GM18519 (cell line): ENCODE data around the gene SYMPK.
A peak's percentile ranks its signal among the peaks of the same experiment; 100 is the strongest.

Source experiments
- ATAC-seq: cut with Tn5 transposase; IDR thresholded peaks from one replicate; pipeline ENCODE4 v1.9.1; 2021; ENCODE audit warnings: mild to moderate bottlenecking, moderate library complexity; ENCODE audit not compliant: unreplicated experiment, low FRiP score

Gene SYMPK

GRCh38 chr19:45769821-45770191 is 93.1 kb downstream of the SYMPK start:
- ATAC-seq = no peak

DNA sequence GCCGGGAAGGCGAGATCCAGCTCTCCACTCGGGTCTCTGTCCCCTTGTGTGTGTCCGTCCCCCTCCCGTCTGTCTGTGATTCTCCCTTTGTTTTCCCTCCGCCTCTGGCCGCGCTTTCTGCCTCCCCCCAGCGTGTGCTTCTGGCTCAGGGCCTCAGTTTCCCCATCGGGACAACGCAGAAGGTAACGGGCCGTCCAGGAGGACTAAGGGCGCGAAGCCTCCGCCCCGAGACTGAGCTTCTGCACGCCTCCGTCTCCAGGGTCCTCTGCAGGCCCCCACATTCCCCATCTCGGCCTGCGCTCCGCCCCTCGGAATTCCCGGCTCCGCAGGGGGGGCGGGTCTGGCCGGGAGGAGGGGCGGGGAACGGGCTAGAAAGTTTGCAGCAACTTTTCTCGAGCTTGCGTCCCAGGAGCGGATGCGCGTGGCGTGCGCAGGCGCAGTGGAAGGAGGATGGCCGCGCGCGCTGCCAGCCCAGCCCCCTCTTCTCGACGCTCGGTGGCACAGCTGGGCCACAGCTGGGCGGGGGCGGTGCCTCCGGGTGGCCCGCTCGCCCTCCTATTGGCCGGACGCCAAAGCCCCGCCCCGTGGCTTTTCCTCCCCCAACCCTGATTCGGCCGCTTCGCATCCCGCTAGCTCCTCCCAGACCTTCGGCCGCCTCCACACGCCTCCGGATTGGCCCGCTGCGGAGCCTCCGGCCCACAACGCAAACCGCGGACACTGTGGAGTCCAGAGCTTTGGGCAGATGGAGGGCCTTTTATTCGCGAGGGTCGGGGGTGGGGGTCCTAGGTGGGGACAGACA is 93.8 kb downstream of the SYMPK start, which contains the start of gene SIX5:
Gene SIX5 (minus strand): TSS at position 269 of the 799 bp plus-strand sequence. CDS start 408 bp downstream, outside the sequence.
- ATAC-seq = peak; percentile 52

GRCh38 chr19:45768655-45768983 is 94.3 kb downstream of the SYMPK start:
- ATAC-seq = no peak

- no peak for ATAC-seq
Measured at GRCh38 chr19:45767881-45768654, 94.9 kb downstream of the SYMPK start.

- ATAC-seq = no peak
Measured at GRCh38 chr19:45767410-45767880, 95.5 kb downstream of the SYMPK start.

- no peak for ATAC-seq
Measured at GRCh38 chr19:45766869-45767346, 96.0 kb downstream of the SYMPK start.

DNA sequence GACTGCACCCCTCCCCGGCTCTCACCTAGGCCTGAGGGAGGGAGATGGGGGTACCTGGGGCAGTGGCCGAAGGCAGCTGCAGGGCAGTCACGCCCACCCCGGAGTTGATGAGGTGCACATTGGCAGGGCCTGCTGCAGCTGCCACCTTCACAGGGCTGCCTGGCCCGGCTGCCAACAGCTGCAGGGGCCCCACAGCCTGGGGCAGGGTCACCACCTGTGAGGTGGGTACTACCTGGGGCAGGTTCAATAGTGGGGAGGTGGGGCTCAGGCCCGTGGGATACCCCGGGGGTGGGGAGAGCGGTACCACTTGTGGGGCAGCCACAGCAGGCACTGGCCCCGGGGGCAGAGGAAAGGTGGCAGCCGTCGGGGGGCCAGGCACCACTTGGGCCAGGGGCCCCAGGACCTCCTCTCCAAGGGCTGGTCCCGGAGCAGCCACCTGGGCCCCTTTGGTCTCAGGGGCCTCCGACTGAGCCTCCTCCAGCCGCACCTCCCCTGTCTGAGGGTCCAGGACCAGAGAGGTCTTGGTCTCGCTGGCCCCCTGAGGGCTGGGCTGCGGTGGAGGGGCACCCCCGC is 96.6 kb downstream of the SYMPK start:
- ATAC-seq = no peak

- ATAC-seq = no peak
Measured at GRCh38 chr19:45765702-45766295, 97.1 kb downstream of the SYMPK start.
